HG02759 (cell line): ENCODE measurements around the gene NECAB2.

ENCODE experiments used
- ATAC-seq: cut with Tn5 transposase; IDR thresholded peaks from one replicate; pipeline ENCODE4 v1.9.1; 2021; ENCODE audit warnings: mild to moderate bottlenecking, moderate library complexity; ENCODE audit not compliant: unreplicated experiment

The NECAB2 gene

DNA sequence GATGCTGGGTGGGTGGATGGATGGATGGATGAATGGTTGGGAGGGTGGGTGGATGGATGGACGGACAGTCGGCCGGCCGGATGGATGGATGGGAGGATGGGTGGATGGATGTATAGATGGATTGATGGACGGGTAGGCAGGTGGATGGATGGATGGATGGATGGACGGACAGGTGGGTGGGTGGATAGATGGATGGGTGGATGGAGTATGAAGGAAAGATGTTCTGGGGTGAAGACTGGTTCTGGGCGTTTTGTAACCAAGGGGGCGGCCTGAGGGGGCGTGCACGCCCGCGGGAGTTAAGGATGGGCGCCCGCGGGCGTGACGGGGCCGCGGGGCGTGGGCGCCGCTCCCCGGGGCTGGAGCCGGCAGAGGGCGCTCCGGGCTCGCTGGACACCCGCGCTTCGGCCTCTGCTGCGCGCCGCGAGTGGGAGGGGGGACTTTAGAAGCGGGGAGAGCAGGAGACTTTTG lies at the start of gene NECAB2:
NECAB2 (plus strand) TSS at position 407 of the 468 bp plus-strand sequence. CDS start 405 bp downstream, outside the sequence.
- no peak for ATAC-seq

DNA sequence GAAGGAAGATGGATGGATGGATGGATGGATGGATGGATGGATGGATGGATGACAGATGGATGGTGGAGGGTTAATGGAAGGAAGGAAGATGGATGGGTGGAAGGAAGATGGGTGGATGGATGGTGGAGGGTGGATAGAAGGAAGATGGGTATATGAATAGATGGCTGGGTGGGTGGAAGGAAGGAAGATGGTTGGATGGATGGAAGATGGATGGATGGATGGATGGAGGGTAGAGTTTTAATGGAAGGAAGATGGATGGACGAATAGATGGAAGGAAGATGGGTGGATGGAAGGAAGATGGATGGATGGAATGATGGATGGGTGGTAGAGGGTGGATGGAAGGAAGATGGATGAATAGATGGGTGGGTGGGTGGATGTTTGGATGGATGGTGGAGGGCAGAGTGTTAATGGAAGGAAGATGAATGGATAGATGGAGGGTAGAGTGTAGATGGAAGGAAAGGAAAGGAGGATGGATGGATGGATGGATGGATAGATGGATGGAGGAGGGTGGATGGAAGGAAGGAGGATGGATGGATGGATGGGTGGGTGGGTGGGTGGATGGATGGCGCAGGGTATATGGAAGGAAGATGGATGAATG lies 47.1 kb upstream of the NECAB2 start:
- ATAC-seq, result no peak

DNA sequence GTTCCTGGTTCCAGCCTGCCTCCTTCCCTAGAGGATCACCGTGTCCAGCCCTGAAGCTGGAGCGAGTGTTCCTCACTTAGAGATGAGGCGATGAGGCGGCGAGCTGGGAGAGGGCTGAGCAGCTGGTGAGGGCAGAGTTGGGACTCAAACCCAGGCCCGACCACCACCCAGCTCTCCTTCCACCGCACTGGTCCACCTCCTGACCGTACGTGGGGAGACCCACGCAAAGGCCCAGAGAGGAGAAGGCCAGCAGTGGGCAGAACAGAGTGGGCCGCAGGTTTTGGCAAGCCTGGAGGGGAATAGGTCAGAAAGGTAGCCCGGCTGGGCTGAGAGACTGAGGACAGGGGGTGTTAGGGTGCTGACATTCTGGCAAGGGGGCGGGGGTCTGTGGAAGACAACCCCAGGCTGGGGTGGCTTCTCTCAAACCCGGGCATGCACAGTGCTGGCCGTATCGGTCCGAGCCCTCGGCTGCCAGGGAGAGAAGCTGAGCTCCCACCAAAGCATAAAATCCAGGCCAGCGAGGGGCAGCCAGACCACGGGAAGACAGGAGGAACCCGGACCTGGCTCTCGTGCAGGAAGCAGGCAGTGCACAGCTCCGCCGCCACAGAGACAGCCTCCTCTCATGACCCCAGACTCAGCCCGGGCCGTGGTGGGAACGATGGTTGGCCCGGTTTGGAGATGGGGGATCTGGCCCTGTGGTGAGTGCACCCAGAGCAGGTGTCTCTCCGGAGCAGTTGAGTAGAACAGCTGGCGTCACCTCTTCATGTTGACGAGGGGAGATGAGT lies 44.3 kb upstream of the NECAB2 start:
- ATAC-seq, result no peak

- no peak for ATAC-seq
These were observed 43.4 kb upstream of the NECAB2 start for GRCh38 chr16:83924686-83925085.

DNA sequence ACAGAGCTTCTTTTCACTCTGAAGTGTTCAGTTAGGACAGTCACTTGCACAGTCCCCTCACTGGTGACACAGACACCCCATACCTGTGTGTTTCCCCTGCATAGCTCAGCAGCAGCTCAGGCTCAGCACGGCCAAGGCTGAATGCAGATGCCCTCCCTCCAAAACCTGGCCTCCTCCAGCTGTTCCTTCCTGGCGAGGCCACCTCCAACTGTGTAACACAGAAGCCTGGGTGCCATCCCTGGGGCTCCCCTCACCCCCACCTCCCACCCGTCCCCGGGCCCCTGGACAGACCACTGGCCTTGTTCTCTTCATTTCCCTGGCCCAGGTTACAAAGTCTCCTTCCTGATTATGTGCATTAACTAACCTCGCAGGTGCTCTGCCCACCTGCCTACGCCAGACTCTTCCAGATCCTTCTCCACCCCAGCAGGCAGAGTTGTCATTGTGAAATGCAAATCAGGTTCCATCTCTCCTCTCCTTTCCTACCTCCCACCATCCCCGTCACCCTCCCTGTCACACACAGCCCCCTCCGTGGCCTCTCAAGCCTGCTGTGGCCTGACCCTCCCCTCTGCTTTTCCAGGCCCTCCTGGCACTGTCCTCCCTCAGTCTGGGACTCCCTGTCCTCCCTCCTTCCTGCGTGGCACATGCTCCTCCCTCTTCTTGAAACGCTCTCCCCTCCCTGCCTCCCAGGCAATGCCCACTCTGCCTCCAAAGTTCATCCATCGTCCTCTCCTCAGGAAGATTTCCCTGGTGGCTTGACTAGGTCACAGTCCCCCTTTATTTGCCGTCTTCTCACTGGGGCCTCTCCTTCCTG lies 42.7 kb upstream of the NECAB2 start:
- no peak for ATAC-seq

DNA sequence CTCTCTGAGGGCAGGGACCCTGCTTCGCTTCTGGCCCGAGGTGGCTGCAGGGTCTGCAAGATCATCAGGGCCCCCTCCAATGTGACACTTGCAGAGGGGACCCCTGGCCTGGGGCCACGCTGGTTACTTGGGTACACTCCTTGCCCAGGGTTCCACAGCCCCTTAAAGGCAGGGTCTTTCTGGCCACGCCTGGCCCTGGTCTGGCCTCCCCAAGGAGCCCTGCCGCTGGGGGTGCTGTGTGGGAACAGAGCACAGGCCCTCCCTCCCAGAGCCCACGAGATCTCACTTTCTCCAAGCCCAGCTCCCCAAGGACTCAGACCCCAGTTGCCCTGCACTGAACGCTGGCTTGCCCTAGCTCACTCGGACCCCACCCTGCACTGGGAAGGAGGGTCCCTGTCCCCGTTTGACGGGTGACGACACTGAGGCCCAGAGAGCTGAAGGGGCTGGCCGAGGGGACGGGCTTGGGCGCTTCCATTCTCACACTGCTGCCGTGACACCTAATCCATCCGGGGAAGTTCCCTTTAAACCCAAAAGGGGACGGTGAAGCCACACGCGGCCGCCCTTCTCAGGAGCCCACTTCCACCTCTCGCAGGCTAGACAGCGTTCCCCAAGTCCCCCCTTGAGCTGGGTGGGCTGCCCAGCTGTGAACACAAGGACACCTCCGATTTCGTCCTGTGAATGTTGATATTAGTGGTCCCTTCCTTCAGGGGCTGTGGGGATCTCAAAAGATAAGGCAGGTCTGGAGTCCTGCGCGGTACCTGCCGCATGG lies 41.9 kb upstream of the NECAB2 start:
- ATAC-seq, result no peak

DNA sequence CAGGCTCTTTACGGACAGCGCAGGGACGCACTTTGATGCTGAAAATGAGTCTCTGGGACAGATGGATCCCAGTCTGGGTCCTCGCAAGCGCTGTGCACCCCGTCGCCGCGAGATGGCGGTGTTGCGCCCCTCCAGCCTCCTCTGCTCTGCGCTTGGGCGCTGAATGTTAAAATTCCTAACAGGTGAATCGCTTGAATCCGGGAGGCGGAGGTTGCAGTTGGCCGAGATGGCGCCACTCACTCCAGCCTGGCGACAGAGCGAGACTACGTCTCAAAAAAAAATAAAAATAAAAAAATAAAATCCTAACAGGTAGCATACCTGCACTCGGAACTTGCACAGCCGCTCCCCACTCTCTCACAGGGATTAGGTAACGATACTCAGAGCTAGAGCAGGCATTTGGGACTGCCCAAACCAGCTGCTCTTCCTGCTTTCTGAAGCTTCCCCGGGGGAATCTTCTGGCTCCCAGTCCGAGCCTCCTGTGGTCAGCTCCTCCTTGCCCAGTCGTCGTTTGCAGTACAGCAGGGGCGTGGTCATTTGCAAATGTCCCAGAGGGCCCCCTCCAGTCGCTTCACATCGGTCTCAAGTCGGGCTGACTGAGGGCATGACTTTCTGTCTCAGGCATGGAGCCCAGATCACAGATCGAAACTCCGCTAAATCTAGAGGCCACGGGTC lies 41.2 kb upstream of the NECAB2 start:
- peak; percentile 58 for ATAC-seq

DNA sequence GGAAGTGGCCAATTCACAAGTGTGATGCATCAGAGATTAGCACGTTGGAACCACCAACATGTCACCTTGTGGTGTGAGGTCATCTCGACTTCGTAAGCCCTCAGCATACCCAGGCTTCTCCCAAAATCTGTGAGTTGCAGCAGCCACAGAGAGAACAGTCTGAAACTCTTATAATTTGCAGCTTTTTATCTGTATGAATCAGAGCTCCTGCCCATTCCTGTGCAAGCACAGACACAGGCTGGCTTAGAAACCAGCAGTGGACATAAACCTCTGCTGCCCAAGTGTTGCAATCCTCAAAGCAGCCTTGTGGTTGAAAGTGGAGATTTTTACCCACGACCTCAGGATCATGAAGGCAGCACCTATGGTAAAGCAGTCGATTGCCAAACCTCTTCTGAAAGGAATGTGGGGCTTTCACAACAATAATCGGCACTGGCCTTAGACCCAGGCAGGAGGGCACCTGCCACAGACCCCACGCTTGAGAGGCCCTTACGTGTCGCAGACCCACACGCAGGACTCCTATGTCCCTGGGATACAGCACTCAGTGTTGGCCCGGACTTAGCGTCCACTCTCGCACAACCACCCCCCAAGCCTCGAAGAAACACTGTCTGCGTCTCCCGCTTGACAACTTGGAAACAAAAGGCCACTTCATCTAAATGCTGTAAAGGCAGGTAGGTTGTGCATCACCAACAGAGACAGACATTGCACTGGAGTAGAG lies 39.5 kb upstream of the NECAB2 start:
- no peak for ATAC-seq

- ATAC-seq, result no peak
These were observed 38.1 kb upstream of the NECAB2 start for GRCh38 chr16:83929811-83930555.

- no peak for ATAC-seq
These were observed 37.1 kb upstream of the NECAB2 start for GRCh38 chr16:83930730-83931500.

GRCh38 chr16:83931556-83931955 lies 36.5 kb upstream of the NECAB2 start:
- ATAC-seq, result no peak

DNA sequence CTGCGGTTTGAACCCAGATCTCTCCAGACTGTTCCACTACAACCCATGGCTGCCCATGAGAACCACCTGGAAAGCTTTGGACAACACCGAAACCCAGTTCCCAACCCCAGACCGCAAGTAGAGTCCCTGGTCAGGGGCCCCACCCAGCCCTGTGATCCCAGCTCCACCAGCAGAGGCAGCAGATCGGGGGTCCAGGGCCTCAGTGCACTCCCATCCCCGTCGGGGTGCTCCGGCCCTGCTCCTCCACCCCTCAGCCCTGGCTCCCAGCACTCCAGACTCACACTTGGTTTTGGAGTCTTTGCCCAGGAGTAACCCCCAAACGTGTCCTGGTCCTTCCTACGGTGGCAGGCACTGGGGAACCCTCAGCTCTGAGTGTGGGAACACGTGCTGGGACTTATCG lies 35.7 kb upstream of the NECAB2 start:
- no peak for ATAC-seq

- ATAC-seq, result no peak
These were observed 34.9 kb upstream of the NECAB2 start for GRCh38 chr16:83932955-83933673.

- ATAC-seq, result no peak
These were observed 34.0 kb upstream of the NECAB2 start for GRCh38 chr16:83933885-83934683.

DNA sequence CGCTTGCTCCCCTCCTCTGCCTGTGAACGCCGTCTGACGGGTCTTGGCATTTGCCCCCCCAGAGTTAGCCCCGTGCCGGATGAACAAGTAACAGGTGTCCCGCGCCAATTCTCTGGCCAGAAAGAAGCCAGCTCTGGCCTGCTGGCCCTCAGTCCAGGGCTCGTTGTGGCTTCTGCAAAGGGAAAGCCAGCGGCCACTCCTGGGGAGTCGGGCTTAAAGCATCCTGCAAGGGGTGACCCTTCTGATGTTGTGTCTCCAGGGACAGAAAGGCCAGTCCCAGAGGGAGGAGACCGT lies 33.4 kb upstream of the NECAB2 start:
- no peak for ATAC-seq

DNA sequence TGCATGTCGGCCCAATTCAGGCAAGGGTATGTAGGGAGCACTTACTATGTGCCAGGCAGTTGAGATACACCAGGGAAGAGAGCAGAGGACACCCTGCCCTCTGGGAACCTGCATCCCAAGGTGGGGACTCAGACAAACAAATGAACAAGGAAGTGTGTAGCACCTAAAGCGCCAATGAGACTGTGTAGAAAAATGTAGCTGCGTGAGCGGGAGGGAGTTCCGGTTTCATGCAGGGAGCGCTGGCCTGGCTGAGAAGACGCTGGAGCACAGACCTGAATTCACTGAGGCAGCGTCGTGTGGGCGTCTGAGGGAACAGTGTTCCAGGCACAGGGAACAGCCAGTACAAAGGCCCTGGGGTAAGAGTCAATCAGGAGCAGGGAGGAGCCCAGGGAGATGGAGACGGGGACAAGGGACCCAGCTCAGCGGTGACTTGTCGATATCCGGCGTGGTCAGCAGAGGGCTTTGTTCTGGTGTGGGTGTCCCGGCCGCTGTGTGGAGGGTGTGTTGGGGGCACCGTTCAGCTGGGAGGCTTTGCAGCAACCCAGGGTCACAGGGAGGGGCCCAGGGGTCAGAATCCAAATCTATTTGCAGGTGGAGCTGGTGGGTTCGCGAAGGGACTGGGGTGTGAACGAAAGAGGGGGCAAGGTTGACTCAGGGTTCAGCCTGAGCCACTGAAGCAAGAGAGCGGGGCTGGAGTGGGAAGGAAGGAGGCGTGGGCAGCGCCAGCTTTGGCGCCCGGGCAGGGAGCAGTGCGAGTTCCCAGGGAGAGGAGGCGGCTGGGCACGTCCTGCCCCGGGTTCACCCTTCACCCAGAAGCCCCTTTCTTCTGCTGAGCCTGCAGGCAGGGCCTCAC lies 32.8 kb upstream of the NECAB2 start:
- no peak for ATAC-seq
